PC-9 (cell line): ENCODE data around the gene SUPT20H. TPM values are rescaled to one million over a fixed set of nuclear protein-coding genes. Genes with fewer than 3 reads are reported as not detected.

Experiments used
- BruUV-seq: library from RNA; stranded (reverse); fragments of 400-500 nt; replicated peaks from 2 replicates; lab custom pipeline; 2021; lab: Mats Ljungman, UMichigan
- CTCF ChIA-PET: fragments of 300-600 bp; sonication (Branson Sonifier 250); formaldehyde crosslinking; loops from one replicate; lab custom pipeline; 2022; ENCODE audit warnings: antibody characterized with exemption; lab: Charles Lee
- POLR2A ChIA-PET: fragments of 300-600 bp; sonication (Branson Sonifier 250); formaldehyde crosslinking; loops from one replicate; lab custom pipeline; 2022; ENCODE audit warnings: antibody characterized with exemption; ENCODE audit not compliant: unreplicated experiment; lab: Charles Lee
- DNase-seq, 2 experiments: peaks; one replicate each; pipeline versions ENCODE4 v3.0.0 to v3.0.0-alpha.2; 2015 to 2022; ENCODE audit warnings: mixed read lengths in 1 of 2
- H2AFZ ChIP-seq: fragments of 200-600 bp; sonication (generic); 2 replicates; pipeline ENCODE4 v1.8.1; 2017; ENCODE audit warnings: antibody characterized with exemption
- H3F3A ChIP-seq: fragments of 200-600 bp; sonication (generic); 2 replicates; pipeline ENCODE4 v1.8.1; 2017; ENCODE audit warnings: antibody characterized with exemption, mild to moderate bottlenecking, low read depth; ENCODE audit not compliant: insufficient read depth
- H3K27ac ChIP-seq: fragments of 200-600 bp; sonication (generic); 2 replicates; pipeline ENCODE4 v1.6.1; 2016; ENCODE audit warnings: mixed run types
- H3K27me3 ChIP-seq: fragments of 200-600 bp; sonication (generic); 2 replicates; pipeline ENCODE4 v1.6.1; 2016; ENCODE audit warnings: low read depth, mixed run types; ENCODE audit not compliant: insufficient read depth
- H3K36me3 ChIP-seq: fragments of 200-600 bp; sonication (generic); 2 replicates; pipeline ENCODE4 v1.6.1; 2016; ENCODE audit warnings: low read depth, mixed run types
- H3K4me1 ChIP-seq: fragments of 200-600 bp; sonication (generic); replicated peaks from 2 replicates; pipeline ENCODE4 v1.6.1; 2016; ENCODE audit warnings: mixed run types; ENCODE audit not compliant: insufficient read depth
- H3K4me2 ChIP-seq: fragments of 200-600 bp; sonication (generic); 2 replicates; pipeline ENCODE4 v1.6.1; 2017; ENCODE audit warnings: mixed run types
- H3K4me3 ChIP-seq: fragments of 200-600 bp; sonication (generic); 2 replicates; pipeline ENCODE4 v1.6.1; 2016; ENCODE audit warnings: mixed run types
- H3K79me2 ChIP-seq: fragments of 200-600 bp; sonication (generic); 2 replicates; pipeline ENCODE4 v1.6.1; 2017; ENCODE audit warnings: low read depth, mixed run types
- H3K9me2 ChIP-seq: fragments of 200-600 bp; sonication (generic); 2 replicates; pipeline ENCODE4 v1.8.1; 2017; ENCODE audit warnings: mild to moderate bottlenecking; ENCODE audit not compliant: insufficient read depth
- H3K9me3 ChIP-seq: fragments of 200-600 bp; sonication (generic); 2 replicates; pipeline ENCODE4 v1.8.1; 2016; ENCODE audit warnings: low read depth; ENCODE audit not compliant: insufficient read depth
- H4K20me1 ChIP-seq: fragments of 200-600 bp; sonication (generic); 2 replicates; pipeline ENCODE4 v1.8.1; 2017; ENCODE audit not compliant: insufficient read depth
- CTCF ChIP-seq: fragments of 200-600 bp; sonication (generic); conservative IDR thresholded peaks from 2 replicates; pipeline ENCODE4 v1.6.1; 2017; ENCODE audit warnings: mixed run types, antibody characterized with exemption, mild to moderate bottlenecking, moderate library complexity
- EZH2 ChIP-seq: fragments of 200-600 bp; sonication (generic); IDR thresholded peaks from 2 replicates; pipeline ENCODE4 v1.8.0; 2017; ENCODE audit warnings: antibody characterized with exemption, low read depth
- intact Hi-C: fragments of 100-400 bp; cut with micrococcal nuclease; formaldehyde crosslinking; loops from one replicate; pipeline ENCODE4 v1.10.0; 2022; ENCODE audit not compliant: unreplicated experiment
- total RNA-seq: library from RNA; stranded (reverse); gene quantifications from 2 replicates; pipeline ENCODE4 v1.2.3, GENCODE V29; 2021

Gene SUPT20H
- total RNA-seq, 1 experiment from 2014 or later: 44.1 TPM

- Histone ChIP-seq H3K79me2 (no peaks in the 10 kb centered on the region), H3K27me3 (no peaks in the 10 kb centered on the region), H3K4me2 (no peak overlapping the region), H2AFZ (no peak overlapping the region), H3K4me3 (no peak overlapping the region), H3K4me1 (no peaks in the 10 kb centered on the region), H3K27ac (no peak overlapping the region), H4K20me1 (0 out of 2 replicates have a peak, but pooled peaks cover 13% of the 10 kb centered on the region), H3K9me2 (no peaks in the 10 kb centered on the region), H3F3A (no peaks in the 10 kb centered on the region), H3K9me3 (no peaks in the 10 kb centered on the region), H3K36me3 (peaks cover 29% of the 10 kb centered on the region)
- BruUV-seq: no TSS peak
- TF ChIP-seq CTCF: no peak
- DNase-seq: no peak
- CTCF ChIA-PET: no interaction called here
- POLR2A ChIA-PET: interaction anchor here (0.6 kb wide), 1 partner anchor 178 kb away, joined by 6 read pairs; no protein-coding TSS in a partner anchor
- intact Hi-C loops: loop anchor here (2.0 kb wide), 1 partner anchor 14 kb away; no protein-coding TSS in a partner anchor
Measured at GRCh38 chr13:37026771-37027170, 32.7 kb downstream of the SUPT20H start.

- BruUV-seq: no TSS peak
- Histone ChIP-seq H3K9me2 (no peaks in the 10 kb centered on the region), H3K27ac (no peak overlapping the region), H3K36me3 (peaks cover 37% of the 10 kb centered on the region), H3K4me2 (no peak overlapping the region), H4K20me1 (0 out of 2 replicates have a peak, but pooled peaks cover 19% of the 10 kb centered on the region), H3K79me2 (no peaks in the 10 kb centered on the region), H3K4me1 (no peaks in the 10 kb centered on the region), H3F3A (no peaks in the 10 kb centered on the region), H3K27me3 (no peaks in the 10 kb centered on the region), H3K9me3 (no peaks in the 10 kb centered on the region), H3K4me3 (no peak overlapping the region), H2AFZ (no peak overlapping the region)
- no peak for TF ChIP-seq CTCF
- TF ChIP-seq EZH2: no peak
- ChIA-PET POLR2A (interaction anchor here (0.6 kb wide), 1 partner anchor 18 kb away, joined by 6 read pairs; no protein-coding TSS in a partner anchor), CTCF (no interaction called here)
- DNase-seq: no peak
- intact Hi-C loops: no loop called here
Measured at GRCh38 chr13:37023871-37024270, 35.6 kb downstream of the SUPT20H start.

- Histone ChIP-seq H3K79me2 (no peaks in the 10 kb centered on the region), H3K4me1 (no peaks in the 10 kb centered on the region), H3K9me3 (no peaks in the 10 kb centered on the region), H3K4me2 (no peak overlapping the region), H3K9me2 (no peaks in the 10 kb centered on the region), H3K27me3 (no peaks in the 10 kb centered on the region), H3K27ac (no peak overlapping the region), H3K36me3 (peaks cover 31% of the 10 kb centered on the region), H3K4me3 (no peak overlapping the region), H4K20me1 (no peaks in the 10 kb centered on the region; the same call in 1 of the 2 replicates), H3F3A (peaks cover 14% of the 10 kb centered on the region), H2AFZ (no peak overlapping the region)
- no peak for DNase-seq
- ChIA-PET POLR2A (no interaction called here), CTCF (no interaction called here)
- intact Hi-C loops: no loop called here
- no TSS peak for BruUV-seq
- TF ChIP-seq EZH2 (no peak), CTCF (no peak)
Measured at GRCh38 chr13:37014609-37015008, 44.9 kb downstream of the SUPT20H start.
